ENCODE measurements around the gene MED16.

Gene MED16, protein sequence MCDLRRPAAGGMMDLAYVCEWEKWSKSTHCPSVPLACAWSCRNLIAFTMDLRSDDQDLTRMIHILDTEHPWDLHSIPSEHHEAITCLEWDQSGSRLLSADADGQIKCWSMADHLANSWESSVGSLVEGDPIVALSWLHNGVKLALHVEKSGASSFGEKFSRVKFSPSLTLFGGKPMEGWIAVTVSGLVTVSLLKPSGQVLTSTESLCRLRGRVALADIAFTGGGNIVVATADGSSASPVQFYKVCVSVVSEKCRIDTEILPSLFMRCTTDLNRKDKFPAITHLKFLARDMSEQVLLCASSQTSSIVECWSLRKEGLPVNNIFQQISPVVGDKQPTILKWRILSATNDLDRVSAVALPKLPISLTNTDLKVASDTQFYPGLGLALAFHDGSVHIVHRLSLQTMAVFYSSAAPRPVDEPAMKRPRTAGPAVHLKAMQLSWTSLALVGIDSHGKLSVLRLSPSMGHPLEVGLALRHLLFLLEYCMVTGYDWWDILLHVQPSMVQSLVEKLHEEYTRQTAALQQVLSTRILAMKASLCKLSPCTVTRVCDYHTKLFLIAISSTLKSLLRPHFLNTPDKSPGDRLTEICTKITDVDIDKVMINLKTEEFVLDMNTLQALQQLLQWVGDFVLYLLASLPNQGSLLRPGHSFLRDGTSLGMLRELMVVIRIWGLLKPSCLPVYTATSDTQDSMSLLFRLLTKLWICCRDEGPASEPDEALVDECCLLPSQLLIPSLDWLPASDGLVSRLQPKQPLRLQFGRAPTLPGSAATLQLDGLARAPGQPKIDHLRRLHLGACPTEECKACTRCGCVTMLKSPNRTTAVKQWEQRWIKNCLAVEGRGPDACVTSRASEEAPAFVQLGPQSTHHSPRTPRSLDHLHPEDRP

DNA sequence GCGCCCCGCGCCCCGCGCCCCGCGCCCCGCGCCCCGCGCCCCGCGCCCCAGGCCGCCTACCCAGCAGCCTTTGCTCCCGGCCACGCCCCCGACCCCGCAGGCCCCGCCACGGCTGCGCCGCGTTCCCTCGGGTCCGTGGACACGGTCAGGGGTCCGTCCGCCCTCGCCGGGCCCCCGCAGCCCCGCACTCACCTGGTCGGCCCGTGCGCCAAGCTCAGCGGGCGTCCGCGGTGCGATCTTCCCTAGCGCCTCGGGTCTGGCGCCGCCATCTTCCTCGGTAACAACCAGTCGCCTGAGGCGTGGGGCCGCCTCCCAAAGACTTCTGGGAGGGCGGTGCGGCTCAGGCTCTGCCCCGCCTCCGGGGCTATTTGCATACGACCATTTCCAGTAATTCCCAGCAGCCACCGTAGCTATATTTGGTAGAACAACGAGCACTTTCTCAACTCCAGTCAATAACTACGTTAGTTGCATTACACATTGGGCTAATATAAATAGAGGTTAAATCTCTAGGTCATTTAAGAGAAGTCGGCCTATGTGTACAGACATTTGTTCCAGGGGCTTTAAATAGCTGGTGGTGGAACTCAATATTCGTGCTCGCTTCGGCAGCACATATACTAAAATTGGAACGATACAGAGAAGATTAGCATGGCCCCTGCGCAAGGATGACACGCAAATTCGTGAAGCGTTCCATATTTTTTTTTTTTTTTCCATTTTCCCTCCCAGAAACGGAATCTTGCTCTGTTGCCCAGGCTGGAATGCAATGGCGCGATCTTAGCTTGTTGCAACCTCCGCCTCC lies at the start of gene MED16, which contains the start of gene RNU6-9:
Gene MED16, minus strand, starts transcription at position 294 of the 796 bp plus-strand sequence. CDS start 2,056 bp downstream, outside the sequence.
Gene RNU6-9, plus strand, starts transcription at position 591 of the 796 bp plus-strand sequence.
- H3K9me3 ChIP-seq (replicated peaks in 1 of 11) = no peaks in the 10 kb centered on the region
- peak within 1 kb of the TSS; percentile 90 to 97 (median 95) for H3K27ac ChIP-seq
- no peaks in the 10 kb centered on the region for H3K27me3 ChIP-seq
- peaks cover 40 to 55% (median 49%) of the 10 kb centered on the region in 11 experiments for H3K36me3 ChIP-seq
- peaks cover 0 to 61% (median 33%) of the 10 kb centered on the region in 11 experiments; a peak in 15 of 22 replicates for H4K20me1 ChIP-seq
- H3K4me2 ChIP-seq = peak within 1 kb of the TSS; percentile 84 to 93 (median 88)
- peak within 1 kb of the TSS; percentile 91 to 97 (median 93) for H3K9ac ChIP-seq
- H3K4me3 ChIP-seq = peak within 1 kb of the TSS; percentile 71 to 90 (median 78)
- no peak for TF ChIP-seq Cebpa-rat (IDR thresholded peaks at IDR 0.05)
- H3K4me1 ChIP-seq = peaks cover 12 to 25% (median 20%) of the 10 kb centered on the region in 10 experiments; a peak in 19 of 20 replicates

DNA sequence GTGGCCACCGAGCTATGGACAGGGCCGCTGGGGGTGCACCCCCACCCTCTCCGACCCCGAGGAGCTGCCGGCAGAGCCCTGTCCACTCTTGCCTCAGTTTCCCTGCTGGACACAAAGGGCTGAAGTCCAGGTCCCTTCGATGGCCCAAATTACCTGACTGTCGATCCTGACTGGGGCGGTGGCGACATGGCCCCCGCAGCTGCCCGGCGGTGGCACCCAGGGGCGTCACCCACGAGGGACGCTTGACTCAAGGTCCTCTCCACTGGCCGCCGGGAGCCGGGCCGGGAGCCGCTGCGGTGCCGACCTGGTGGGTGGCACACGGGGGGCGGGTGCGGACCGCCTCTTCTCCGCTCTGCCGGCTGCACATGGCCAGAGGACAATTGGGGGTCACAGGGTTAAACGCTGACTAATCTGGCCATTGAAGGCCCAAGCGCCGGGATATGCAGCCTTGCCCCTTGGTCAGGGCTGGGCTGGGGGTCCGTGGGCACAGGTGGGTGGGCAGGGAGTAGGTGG lies 49.2 kb upstream of the MED16 start:
- no peaks in the 10 kb centered on the region for H3K27me3 ChIP-seq
- peak overlapping the region; percentile 82 to 97 (median 92) for H3K4me2 ChIP-seq
- H4K20me1 ChIP-seq = peaks cover 82 to 100% (median 94%) of the 10 kb centered on the region in 11 experiments
- H3K9me3 ChIP-seq (replicated peaks in 1 of 11) = peaks cover 0 to 4% (median 3%) of the 10 kb centered on the region in 11 experiments; a peak in 12 of 22 replicates
- H3K9ac ChIP-seq = peak overlapping the region in 6 of 11 experiments; percentile 70 to 74 (median 73); a peak in 7 of 22 replicates
- H3K36me3 ChIP-seq = peaks cover 21 to 81% (median 45%) of the 10 kb centered on the region in 11 experiments; a peak in 21 of 22 replicates
- peaks cover 58 to 100% (median 71%) of the 10 kb centered on the region in 10 experiments for H3K4me1 ChIP-seq
- TF ChIP-seq Cebpa-rat (IDR thresholded peaks at IDR 0.05) = no peak
- H3K27ac ChIP-seq = peak overlapping the region in 3 of 11 experiments; percentile 69 to 77 (median 75); a peak in 4 of 22 replicates
- peak overlapping the region in 3 of 10 experiments; percentile 45 to 58 (median 57); a peak in 3 of 20 replicates for H3K4me3 ChIP-seq

DNA sequence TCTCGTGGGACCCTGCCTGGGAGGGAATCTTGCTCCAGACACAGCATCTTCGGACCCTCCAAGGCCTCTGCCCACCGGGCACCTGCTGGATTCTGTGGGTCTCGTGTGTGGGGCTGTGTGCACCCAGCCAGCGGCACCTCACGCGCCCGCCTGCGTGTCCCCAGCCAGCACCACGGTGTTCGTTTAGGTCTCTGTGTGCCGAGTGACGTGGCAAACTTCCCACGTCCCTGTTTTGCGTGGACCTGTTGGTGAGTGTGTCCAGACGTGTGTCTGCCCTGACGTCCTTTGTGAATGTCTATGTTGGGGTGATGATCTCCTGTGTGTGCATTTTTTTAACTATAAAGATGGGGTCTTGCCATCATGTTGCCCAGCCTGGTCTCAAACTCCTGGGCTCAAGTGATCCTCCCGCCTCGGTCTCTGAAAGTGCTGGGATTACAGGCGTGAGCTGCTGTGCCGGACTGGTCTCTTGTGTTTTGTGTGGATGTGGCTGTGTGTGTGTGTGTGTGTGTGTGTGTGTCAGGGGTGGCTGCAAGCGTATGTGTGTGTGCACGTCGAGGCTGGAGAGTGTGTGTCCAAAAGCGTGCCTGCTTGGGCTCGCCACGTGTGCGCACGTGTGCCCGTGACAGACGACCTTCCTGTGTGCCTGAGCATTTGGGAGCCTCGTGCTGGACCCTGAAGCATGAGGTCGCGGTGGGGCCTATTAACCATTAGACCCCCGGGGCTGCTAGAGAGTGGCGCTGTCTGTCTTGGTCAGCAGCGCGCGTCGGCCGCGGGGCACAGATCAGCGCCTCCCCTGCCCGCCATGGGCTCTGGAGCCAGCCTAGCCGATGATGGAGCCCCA lies 48.5 kb upstream of the MED16 start:
- Histone ChIP-seq H3K9ac (peak overlapping the region; percentile 45 to 74 (median 71); a peak in 20 of 22 replicates), H3K36me3 (peaks cover 27 to 84% (median 52%) of the 10 kb centered on the region in 11 experiments; a peak in 21 of 22 replicates), H3K27me3 (no peaks in the 10 kb centered on the region), H3K9me3 (replicated peaks in 1 of 11) (peaks cover 0 to 10% (median 6%) of the 10 kb centered on the region in 11 experiments; a peak in 12 of 22 replicates), H3K4me1 (peaks cover 55 to 100% (median 70%) of the 10 kb centered on the region in 10 experiments), H3K4me3 (peak overlapping the region; percentile 40 to 61 (median 47)), H3K27ac (peak overlapping the region in 9 of 11 experiments; percentile 38 to 77 (median 69); a peak in 18 of 22 replicates), H3K4me2 (peak overlapping the region; percentile 82 to 97 (median 92)), H4K20me1 (peaks cover 88 to 100% (median 94%) of the 10 kb centered on the region in 11 experiments)
- TF ChIP-seq Cebpa-rat (IDR thresholded peaks at IDR 0.05) = no peak

DNA sequence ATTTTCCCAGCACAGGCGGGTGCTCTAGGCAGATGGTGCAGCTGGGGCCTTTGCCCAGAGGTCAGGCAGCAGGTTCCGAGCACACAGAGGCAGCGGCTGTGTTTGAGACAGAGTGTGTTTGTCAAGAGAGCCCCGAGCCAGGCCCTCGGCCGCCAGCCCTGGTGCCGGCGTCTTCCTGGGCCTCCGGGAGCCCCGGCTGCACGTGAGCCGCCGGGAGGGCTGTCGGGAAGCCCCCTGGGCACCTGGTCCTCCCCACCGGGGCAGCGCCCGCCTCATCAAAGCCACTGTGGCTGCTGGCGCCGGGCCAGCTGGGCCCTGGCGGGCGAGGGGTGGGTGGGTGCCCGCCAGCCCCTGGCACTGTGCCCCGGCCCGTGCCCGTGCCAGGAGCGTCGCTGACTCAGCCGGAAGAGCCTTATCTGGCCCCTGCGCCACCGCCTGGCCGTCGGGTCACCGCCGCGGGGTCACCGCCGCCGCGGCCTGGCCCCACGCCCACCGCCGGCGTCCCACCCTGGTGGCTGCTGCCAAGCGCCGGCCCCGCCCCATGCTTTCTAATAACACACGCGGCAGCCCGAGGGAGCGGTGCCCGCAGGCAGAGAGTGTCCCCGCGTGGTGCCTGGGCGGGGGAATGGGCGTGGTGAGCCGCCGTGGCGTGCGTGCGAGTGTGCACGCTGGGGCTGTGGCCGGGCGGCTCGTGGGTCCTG lies 47.8 kb upstream of the MED16 start:
- Histone ChIP-seq H4K20me1 (peaks cover 94 to 100% (median 99%) of the 10 kb centered on the region in 11 experiments), H3K4me1 (peaks cover 55 to 100% (median 72%) of the 10 kb centered on the region in 10 experiments), H3K27ac (peak overlapping the region; percentile 34 to 77 (median 69); a peak in 21 of 22 replicates), H3K9ac (peak overlapping the region; percentile 45 to 74 (median 71); a peak in 20 of 22 replicates), H3K4me3 (peak overlapping the region; percentile 40 to 61 (median 47)), H3K36me3 (peaks cover 34 to 86% (median 60%) of the 10 kb centered on the region in 11 experiments), H3K9me3 (replicated peaks in 1 of 11) (peaks cover 0 to 10% (median 6%) of the 10 kb centered on the region in 11 experiments; a peak in 12 of 22 replicates), H3K27me3 (no peaks in the 10 kb centered on the region), H3K4me2 (peak overlapping the region; percentile 82 to 97 (median 92))
- no peak for TF ChIP-seq Cebpa-rat (IDR thresholded peaks at IDR 0.05)

DNA sequence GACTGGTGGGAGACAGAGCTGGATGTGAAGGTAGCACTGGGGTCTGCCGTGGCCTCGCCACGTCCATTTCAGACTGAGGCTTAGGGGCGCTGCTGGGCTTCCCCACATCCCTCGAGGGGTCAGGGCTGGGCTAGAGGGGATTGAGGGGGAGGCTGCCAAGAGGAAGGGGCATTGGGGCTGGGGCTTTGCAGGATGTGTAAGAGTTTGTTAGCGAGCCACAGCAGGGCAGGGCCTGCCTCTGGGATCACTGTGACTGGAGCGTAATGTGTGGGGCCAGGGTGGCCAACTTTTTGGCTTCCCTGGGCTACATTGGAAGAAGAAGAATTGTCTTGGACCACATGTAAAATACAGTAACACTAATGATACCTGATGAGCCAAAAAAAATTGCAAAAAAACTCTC lies 46.9 kb upstream of the MED16 start:
- peaks cover 41 to 86% (median 68%) of the 10 kb centered on the region in 11 experiments for H3K36me3 ChIP-seq
- no peaks in the 10 kb centered on the region for H3K27me3 ChIP-seq
- peak overlapping the region in 10 of 11 experiments; percentile 34 to 77 (median 69); a peak in 14 of 22 replicates for H3K27ac ChIP-seq
- no peak for TF ChIP-seq Cebpa-rat (IDR thresholded peaks at IDR 0.05)
- H3K4me3 ChIP-seq = peak overlapping the region in 5 of 10 experiments; percentile 41 to 61 (median 51); a peak in 6 of 20 replicates
- H3K4me2 ChIP-seq = peak overlapping the region; percentile 82 to 97 (median 92)
- H4K20me1 ChIP-seq = peaks cover 94 to 100% (median 99%) of the 10 kb centered on the region in 11 experiments
- peak overlapping the region; percentile 45 to 74 (median 71); a peak in 17 of 22 replicates for H3K9ac ChIP-seq
- H3K4me1 ChIP-seq = peaks cover 52 to 100% (median 70%) of the 10 kb centered on the region in 10 experiments
- H3K9me3 ChIP-seq (replicated peaks in 1 of 11) = peaks cover 0 to 10% (median 6%) of the 10 kb centered on the region in 11 experiments; a peak in 12 of 22 replicates

DNA sequence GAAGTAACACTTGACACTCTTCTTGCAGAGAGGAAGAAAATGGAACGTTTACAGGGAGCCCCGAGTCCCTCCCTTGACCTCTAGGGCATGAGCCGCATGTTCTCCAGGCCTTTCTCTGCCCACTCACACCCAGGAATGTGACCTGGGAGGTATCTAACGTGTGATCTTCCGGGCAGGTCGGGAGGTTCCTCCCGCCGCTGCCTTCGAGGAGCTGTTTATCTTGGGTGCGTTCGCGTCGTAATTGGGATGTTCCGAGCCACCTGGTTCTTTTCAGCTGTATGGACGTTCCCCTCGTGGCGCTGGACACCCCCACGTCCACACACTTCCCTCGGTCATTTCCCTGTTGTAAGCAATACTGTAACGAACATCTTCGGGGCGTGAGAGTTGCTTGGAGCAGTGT lies 46.5 kb upstream of the MED16 start:
- Histone ChIP-seq H3K4me3 (no peak overlapping the region), H4K20me1 (peaks cover 94 to 100% (median 99%) of the 10 kb centered on the region in 11 experiments), H3K4me1 (peaks cover 56 to 100% (median 73%) of the 10 kb centered on the region in 10 experiments), H3K27ac (no peak overlapping the region; a peak in 2 of 22 replicates), H3K27me3 (no peaks in the 10 kb centered on the region), H3K36me3 (peaks cover 41 to 86% (median 66%) of the 10 kb centered on the region in 11 experiments), H3K9ac (peak overlapping the region in 4 of 11 experiments; percentile 45 to 74 (median 69); a peak in 4 of 22 replicates), H3K4me2 (peak overlapping the region; percentile 82 to 97 (median 92)), H3K9me3 (replicated peaks in 1 of 11) (peaks cover 0 to 10% (median 6%) of the 10 kb centered on the region in 11 experiments; a peak in 12 of 22 replicates)
- TF ChIP-seq Cebpa-rat (IDR thresholded peaks at IDR 0.05) = no peak
